AG10803 (cell line): ENCODE measurements around the gene DIP2C.
"Not testable (repeated sequence)": the region's sequence is repeated elsewhere in the genome, so short reads cannot be mapped to it uniquely, and the experiment has no call there.

ENCODE experiments used
- DNase-seq: peaks from one replicate; pipeline ENCODE4 v3.0.0; 2010; ENCODE audit warnings: low read depth
- H3K4me3 ChIP-seq: 2 replicates; pipeline ENCODE4 v1.5.1; 2011; ENCODE audit warnings: mild to moderate bottlenecking, low read length, control low read depth
- CTCF ChIP-seq: conservative IDR thresholded peaks from 2 replicates; pipeline ENCODE4 v1.5.1; 2011; ENCODE audit warnings: mild to moderate bottlenecking, low read length, control low read depth, inconsistent platforms

The DIP2C gene

GRCh38 chr10:662686-663465 is 26.6 kb downstream of the DIP2C start:
- no peak for DNase-seq
- TF ChIP-seq CTCF, result no peak
- no peak overlapping the region for H3K4me3 ChIP-seq

- DNase-seq, result no peak
- TF ChIP-seq CTCF, result no peak
- no peak overlapping the region for H3K4me3 ChIP-seq
Measured at GRCh38 chr10:662223-662605, 27.3 kb downstream of the DIP2C start.

- H3K4me3 ChIP-seq, result no peak overlapping the region
- TF ChIP-seq CTCF, result no peak
- DNase-seq, result no peak
Measured at GRCh38 chr10:661597-662222, 27.8 kb downstream of the DIP2C start.

- no peak overlapping the region for H3K4me3 ChIP-seq
- DNase-seq, result no peak
- TF ChIP-seq CTCF, result no peak
Measured at GRCh38 chr10:660970-661596, 28.4 kb downstream of the DIP2C start.

- TF ChIP-seq CTCF, result no peak
- no peak overlapping the region for H3K4me3 ChIP-seq
- DNase-seq, result no peak
Measured at GRCh38 chr10:660413-660969, 29.0 kb downstream of the DIP2C start.

GRCh38 chr10:659688-660141 is 29.8 kb downstream of the DIP2C start:
- peak overlapping the region; percentile 20 for H3K4me3 ChIP-seq
- no peak for TF ChIP-seq CTCF
- DNase-seq, result peak; percentile 85

- H3K4me3 ChIP-seq, DNase-seq: not testable (repeated sequence)
Measured at GRCh38 chr10:657816-658350, 31.6 kb downstream of the DIP2C start.
